Thymus (tissue), 11 donors: Measurements from ENCODE around the gene GALNT17. TPM values are rescaled to one million over a fixed set of nuclear protein-coding genes. Genes with fewer than 3 reads are reported as not detected.
"Not testable (repeated sequence)": the region's sequence is repeated elsewhere in the genome, so short reads cannot be mapped to it uniquely, and the experiment has no call there.

ENCODE experiments used
- DNase-seq, 9 donors: peaks; one replicate each; pipeline ENCODE4 v3.0.0-alpha.2; 2013; ENCODE audit warnings: low spot score in 9 of 9, low read depth in 6 of 9, missing footprints in 1 of 9
- H3K27ac ChIP-seq, 2 donors: one replicate each; pipeline ENCODE4 v1.5.1; 2013; ENCODE audit warnings: control low read depth in 1 of 2, low read depth in 1 of 2, low read length in 1 of 2, mild to moderate bottlenecking in 1 of 2, moderate library complexity in 1 of 2
- H3K27me3 ChIP-seq, 2 donors: one replicate each; pipeline ENCODE4 v1.5.1; 2013; ENCODE audit warnings: low read length in 1 of 2; ENCODE audit not compliant: control insufficient read depth in 2 of 2, insufficient read depth in 1 of 2
- H3K36me3 ChIP-seq, 2 donors: one replicate each; pipeline ENCODE4 v1.5.1; 2013; ENCODE audit warnings: low read length in 1 of 2, mild to moderate bottlenecking in 1 of 2, moderate library complexity in 1 of 2; ENCODE audit not compliant: control insufficient read depth in 2 of 2, insufficient read depth in 2 of 2
- H3K4me1 ChIP-seq, 2 donors: one replicate each; pipeline ENCODE4 v1.5.1; 2013; ENCODE audit warnings: low read length in 2 of 2; ENCODE audit not compliant: control insufficient read depth in 2 of 2, insufficient read depth in 2 of 2
- H3K4me3 ChIP-seq, 2 donors: one replicate each; pipeline ENCODE4 v1.5.1; 2013; ENCODE audit warnings: low read length in 2 of 2, control low read depth in 1 of 2, mild to moderate bottlenecking in 1 of 2
- H3K9me3 ChIP-seq, 2 donors: one replicate each; pipeline ENCODE4 v1.5.1; 2013; ENCODE audit warnings: low read length in 1 of 2, mild to moderate bottlenecking in 1 of 2; ENCODE audit not compliant: control insufficient read depth in 2 of 2, insufficient read depth in 1 of 2
- WGBS: extraction: QIAGEN DNeasy Blood & Tissue Kit; methylation state at CpG from one replicate; pipeline ENCODE4 v1.1.7; 2013; 5-methylcytosine and 5-hydroxymethylcytosine counted together
- polyA plus RNA-seq: library from polyadenylated mRNA; stranded (reverse); fragments of 200-250 nt; gene quantifications from one replicate; pipeline ENCODE4 v1.2.3, GENCODE V29; 2013
- total RNA-seq: library from RNA; stranded (reverse); fragments of 120-200 nt; gene quantifications from one replicate; pipeline ENCODE4 v1.2.4, GENCODE V29; 2013
- donor health status: healthy.

GALNT17 gene
- total and polyA plus RNA-seq, 2 donors = 1.8 to 9.2 TPM

DNA sequence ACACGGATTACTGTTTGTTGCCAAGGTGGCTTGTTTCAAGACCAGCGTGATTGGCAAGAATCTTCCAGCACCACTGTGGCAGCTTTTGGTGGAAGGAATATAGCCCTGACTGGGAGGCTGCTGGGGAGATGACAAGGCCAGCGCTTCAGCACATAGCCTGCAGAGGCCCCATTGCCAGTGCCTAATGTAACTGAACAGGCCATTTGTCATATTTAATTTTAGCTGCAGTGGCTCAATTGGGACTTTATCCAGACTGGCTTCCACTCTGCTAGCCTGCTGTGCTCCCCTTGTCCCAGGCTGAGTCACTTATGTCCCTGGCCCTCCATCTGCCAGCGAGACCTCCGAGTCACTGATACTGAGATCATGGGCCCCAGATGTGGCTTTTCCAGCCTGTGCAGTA is 483.1 kb downstream of the GALNT17 start:
- no peak for DNase-seq
- Histone ChIP-seq H3K27ac (no peak overlapping the region), H3K9me3 (no peaks in the 10 kb centered on the region), H3K4me1 (no peaks in the 10 kb centered on the region), H3K4me3 (no peak overlapping the region), H3K36me3 (no peaks in the 10 kb centered on the region), H3K27me3 (no peaks in the 10 kb centered on the region)
- 78% methylated on average over 5 of the region's 5 CpGs for WGBS

DNA sequence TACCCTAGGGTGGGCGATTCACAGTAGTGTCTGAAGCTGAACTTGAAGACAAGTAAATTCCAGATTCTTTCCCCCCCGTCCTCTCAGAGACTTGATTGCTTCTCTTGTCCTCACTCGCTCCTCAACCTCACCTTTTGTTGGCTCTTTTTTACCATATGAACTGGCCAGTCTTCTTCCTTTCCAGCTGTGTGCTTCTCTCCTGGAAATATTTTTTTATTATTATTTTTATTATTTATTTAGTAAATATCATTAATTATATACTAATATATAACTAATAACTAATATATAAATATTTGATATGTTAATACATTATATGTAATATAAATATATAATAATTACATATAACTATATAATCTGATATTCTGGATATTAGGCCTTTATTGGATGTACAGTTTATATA is 484.3 kb downstream of the GALNT17 start:
- DNase-seq = no peak
- Histone ChIP-seq H3K27me3 (no peaks in the 10 kb centered on the region), H3K27ac (no peak overlapping the region), H3K36me3 (no peaks in the 10 kb centered on the region), H3K9me3 (no peaks in the 10 kb centered on the region), H3K4me3 (no peak overlapping the region), H3K4me1 (no peaks in the 10 kb centered on the region)
- 98% methylated on average over 3 of the region's 3 CpGs for WGBS

DNA sequence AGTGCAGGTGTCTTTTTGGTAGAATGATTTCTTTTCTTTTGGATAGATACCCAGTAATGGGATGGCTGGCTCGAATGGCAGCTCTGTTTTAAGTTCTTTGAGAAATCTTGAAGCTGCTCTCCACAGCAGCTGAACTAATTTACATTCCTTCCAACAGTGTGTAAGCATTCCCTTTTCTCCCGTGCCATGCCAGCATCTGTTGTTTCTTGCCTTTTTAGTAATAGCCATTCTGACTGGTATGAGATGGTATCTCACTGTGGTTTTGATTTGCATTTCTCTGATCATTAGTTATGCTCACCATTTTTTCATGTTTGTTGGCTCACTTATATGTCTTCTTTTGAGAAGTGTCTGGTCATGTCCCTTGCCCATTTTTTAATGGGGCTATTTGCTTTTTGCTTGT is 486.3 kb downstream of the GALNT17 start:
- no peaks in the 10 kb centered on the region for H3K36me3 ChIP-seq
- no peaks in the 10 kb centered on the region for H3K4me1 ChIP-seq
- WGBS = 72% methylated on average over 2 of the region's 2 CpGs
- DNase-seq = no peak
- H3K27me3 ChIP-seq = no peaks in the 10 kb centered on the region
- no peaks in the 10 kb centered on the region for H3K9me3 ChIP-seq
- no peak overlapping the region for H3K4me3 ChIP-seq
- H3K27ac ChIP-seq = no peak overlapping the region

DNA sequence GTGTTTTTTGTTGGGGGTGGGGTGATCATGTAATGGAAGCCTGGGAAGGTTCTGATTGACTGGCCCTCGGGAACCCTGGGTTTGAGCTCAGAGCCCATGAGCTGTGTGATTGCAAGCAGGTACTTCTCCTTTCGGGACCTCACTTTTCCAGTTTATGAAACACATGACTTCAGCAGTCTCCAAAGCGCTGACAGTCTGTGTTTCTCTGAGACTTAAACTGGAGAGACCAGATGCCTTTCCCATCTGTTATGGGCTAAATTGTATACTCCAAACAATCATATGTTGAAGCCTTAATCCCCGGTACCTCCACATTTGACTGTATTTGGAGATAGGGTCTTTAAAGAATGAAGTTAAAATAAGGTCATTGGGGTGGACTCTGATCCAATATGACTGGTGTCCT is 493.6 kb downstream of the GALNT17 start:
- WGBS = 79% methylated on average over 4 of the region's 4 CpGs
- no peak overlapping the region for H3K4me3 ChIP-seq
- no peak for DNase-seq

DNA sequence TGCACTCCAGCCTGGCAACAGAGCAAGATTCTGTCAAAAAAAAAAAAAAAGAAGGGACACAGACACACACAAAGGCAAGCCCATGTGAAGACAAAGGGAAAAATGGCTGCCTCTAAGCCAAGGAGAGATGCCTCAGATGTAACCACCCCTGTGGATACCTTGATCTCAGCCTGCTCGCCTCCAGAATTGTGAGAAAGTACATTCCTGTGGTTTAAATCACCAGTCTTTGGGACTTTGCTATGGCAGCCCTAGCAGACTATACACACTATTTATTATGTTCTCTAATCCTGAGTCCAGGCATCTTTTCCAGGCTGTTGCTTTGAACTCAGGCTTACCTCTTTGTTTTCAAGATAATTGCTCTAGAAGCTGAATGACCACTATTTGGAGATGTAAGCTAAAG is 494.3 kb downstream of the GALNT17 start:
- no peak for DNase-seq
- WGBS = 98% methylated on average over 1 of the region's 1 CpG
- H3K36me3 ChIP-seq = no peaks in the 10 kb centered on the region
- peaks cover 0 to 4% of the 10 kb centered on the region in 2 donors for H3K9me3 ChIP-seq
- H3K27ac ChIP-seq = no peak overlapping the region
- H3K4me3 ChIP-seq = no peak overlapping the region
- no peaks in the 10 kb centered on the region for H3K4me1 ChIP-seq
- no peaks in the 10 kb centered on the region for H3K27me3 ChIP-seq

More for the DNA sequence above, 493.6 kb downstream of the GALNT17 start:
- H3K27me3 ChIP-seq = no peaks in the 10 kb centered on the region
- H3K4me1 ChIP-seq = no peaks in the 10 kb centered on the region
- H3K36me3 ChIP-seq = no peaks in the 10 kb centered on the region
- H3K27ac ChIP-seq = no peak overlapping the region
- peaks cover 0 to 4% of the 10 kb centered on the region in 2 donors for H3K9me3 ChIP-seq

DNA sequence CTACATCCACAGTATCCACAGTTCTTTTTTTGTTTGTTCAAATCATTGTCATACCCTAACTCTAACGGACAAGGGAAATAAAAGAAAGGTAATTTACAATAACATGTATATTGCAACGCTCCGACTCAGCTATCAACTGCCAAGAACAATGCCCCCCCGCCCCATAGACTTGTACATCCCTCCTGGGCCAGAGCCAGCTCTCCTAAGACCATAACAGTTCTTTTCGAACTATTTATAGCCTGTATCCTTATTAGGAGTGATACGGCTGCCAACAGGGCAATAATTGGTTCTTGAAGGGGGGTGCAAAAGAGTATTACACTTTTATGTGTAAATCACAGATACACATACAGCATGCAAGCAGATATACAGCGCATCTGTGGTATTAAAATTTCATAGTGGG is 495.7 kb downstream of the GALNT17 start:
- no peak for DNase-seq
- H3K36me3 ChIP-seq = no peaks in the 10 kb centered on the region
- H3K27ac ChIP-seq = no peak overlapping the region
- WGBS = 93% methylated on average over 7 of the region's 7 CpGs
- peaks cover 0 to 2% of the 10 kb centered on the region in 2 donors for H3K4me1 ChIP-seq
- H3K27me3 ChIP-seq = no peaks in the 10 kb centered on the region
- H3K9me3 ChIP-seq = peaks cover 0 to 4% of the 10 kb centered on the region in 2 donors
- no peak overlapping the region for H3K4me3 ChIP-seq

DNA sequence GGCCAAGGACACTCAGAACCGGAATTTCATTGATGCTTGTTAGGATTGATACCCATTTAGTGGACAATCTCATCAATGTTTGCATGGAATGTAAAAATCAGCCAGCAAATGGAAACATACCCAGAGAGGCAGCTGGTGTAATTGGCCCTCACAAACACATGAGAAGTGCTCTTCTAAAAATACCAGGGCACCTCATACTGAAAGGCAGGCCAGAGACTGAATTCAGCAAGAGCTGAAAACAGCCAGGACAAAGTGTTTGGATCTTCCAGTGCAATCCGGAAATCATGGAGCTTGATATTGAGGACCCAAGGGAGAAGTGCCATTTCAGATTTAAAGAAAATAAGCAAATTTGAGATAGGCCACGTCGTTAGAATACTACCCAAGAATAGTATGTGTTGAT is 498.6 kb downstream of the GALNT17 start:
- 94% methylated on average over 4 of the region's 4 CpGs for WGBS
- Histone ChIP-seq H3K9me3 (no peaks in the 10 kb centered on the region), H3K36me3 (no peaks in the 10 kb centered on the region), H3K27ac (no peak overlapping the region), H3K4me3 (no peak overlapping the region), H3K27me3 (no peaks in the 10 kb centered on the region), H3K4me1 (peaks cover 0 to 4% of the 10 kb centered on the region in 2 donors)
- no peak for DNase-seq

DNA sequence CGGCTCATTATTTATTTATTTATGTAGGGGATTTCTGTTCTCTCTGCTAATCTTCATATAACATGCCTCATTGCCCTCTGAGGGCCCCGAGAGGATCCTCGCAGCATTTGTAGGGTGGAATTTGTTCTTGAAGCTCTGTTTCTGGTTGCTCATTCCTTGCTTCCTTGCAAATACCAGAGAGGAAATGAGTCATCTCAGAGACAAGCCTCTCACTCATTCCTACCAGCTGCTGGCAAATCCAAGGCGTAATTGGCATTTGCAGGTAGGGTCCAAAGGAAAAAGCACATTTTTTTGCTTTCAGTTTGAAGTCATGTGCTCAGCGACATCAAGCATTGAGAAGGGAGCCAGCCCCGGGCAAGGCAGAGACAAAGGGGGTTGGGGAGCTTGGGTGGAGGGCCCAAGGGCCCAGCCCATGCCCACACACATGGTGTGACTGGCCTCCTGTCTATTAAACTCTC is 501.6 kb downstream of the GALNT17 start:
- H3K4me3 ChIP-seq = no peak overlapping the region
- H3K4me1 ChIP-seq = peaks cover 0 to 4% of the 10 kb centered on the region in 2 donors
- peak in 1 of 9 donors; percentile 19 for DNase-seq
- H3K27me3 ChIP-seq = no peaks in the 10 kb centered on the region
- no peaks in the 10 kb centered on the region for H3K9me3 ChIP-seq
- H3K36me3 ChIP-seq = no peaks in the 10 kb centered on the region
- H3K27ac ChIP-seq = peak overlapping the region in 1 of 2 donors; percentile 26
- WGBS = 23% methylated on average over 6 of the region's 6 CpGs

DNA sequence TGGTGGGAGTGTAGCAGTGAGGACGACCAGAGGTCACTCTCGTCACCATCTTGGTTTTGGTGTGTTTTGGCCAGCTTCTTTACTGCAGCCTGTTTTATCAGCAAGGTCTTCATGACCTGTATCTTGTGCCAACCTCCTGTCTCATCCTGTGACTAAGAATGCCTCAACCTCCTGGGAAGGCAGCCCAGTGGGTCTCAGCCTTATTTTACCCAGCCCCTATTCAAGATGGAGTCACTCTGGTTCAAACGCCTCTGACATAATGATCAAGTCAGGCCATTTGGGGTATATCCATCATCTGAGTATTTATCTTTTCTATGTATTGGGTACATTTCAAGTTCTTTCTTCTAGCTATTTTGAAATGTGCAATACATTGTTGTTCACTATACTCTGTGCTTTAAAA is 503.9 kb downstream of the GALNT17 start:
- not testable (repeated sequence) for H3K4me3 ChIP-seq
- 96% methylated on average over 3 of the region's 3 CpGs for WGBS

DNA sequence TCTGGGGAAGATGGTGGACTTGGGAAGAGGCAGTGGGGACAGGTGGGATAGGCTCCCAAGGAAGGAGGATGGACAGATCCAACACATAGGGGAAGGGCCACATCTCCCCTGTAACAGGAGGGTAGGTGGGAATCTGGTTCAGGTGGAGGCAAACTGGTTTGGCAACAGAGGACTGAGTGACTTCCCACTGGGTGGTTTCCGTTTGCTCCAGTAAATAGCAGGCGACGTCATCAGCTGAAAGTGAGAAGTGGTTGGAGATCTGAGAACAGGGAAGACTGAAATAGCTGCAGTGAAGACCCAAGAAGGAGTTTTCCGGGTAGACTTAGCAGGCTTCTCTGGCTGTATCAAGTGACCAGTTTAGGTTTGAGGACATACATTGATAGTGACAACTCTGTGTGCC is 504.4 kb downstream of the GALNT17 start:
- no peaks in the 10 kb centered on the region for H3K27me3 ChIP-seq
- no peak for DNase-seq
- H3K36me3 ChIP-seq = no peaks in the 10 kb centered on the region
- H3K9me3 ChIP-seq = no peaks in the 10 kb centered on the region
- H3K4me3 ChIP-seq = no peak overlapping the region
- H3K27ac ChIP-seq = no peak overlapping the region
- WGBS = 71% methylated on average over 4 of the region's 4 CpGs
- peaks cover 0 to 4% of the 10 kb centered on the region in 2 donors for H3K4me1 ChIP-seq

More for the DNA sequence above, 503.9 kb downstream of the GALNT17 start:
- not testable (repeated sequence) for H3K9me3 ChIP-seq, H3K4me1 ChIP-seq, H3K27ac ChIP-seq, DNase-seq, H3K36me3 ChIP-seq, H3K27me3 ChIP-seq
